Midbrain (tissue), 1 donor: Measurements from ENCODE around the gene MMEL1.
"Not testable (repeated sequence)": the region's sequence is repeated elsewhere in the genome, so short reads cannot be mapped to it uniquely, and the experiment has no call there.

ENCODE experiments used
- DNase-seq: peaks from one replicate; lab custom pipeline; 2025; lab: John Stamatoyannopoulos, UW

MMEL1 gene

DNA sequence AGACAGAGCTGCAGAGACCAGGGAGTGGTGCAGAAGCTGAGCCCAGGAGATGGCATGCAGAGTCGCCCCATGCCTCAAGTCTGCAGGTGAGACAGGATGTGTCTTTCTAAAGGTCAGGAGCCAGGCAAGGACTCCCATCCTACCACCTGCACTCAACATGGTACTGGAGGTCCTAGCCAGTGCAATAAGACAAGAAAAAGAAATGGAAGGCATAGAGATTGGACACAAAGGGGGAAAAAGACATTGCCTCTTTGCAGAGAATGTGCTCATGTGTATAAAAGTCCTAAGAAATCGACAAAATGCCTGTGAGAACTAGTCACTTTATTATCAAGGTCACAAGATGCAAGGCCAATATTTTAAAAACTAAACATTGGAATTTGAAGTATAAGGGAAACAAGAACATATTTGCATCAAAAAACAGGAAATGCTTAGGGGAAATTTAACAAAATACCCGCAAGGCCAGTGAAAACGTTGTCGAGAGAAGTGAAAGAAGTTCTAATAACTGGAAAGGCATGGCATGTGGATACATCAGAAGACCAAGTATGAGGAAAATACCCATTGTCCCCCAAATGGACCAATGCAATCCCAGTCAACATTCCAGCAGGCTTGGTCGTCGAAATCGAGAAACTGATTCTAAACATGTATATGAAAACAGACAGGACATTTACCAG lies 59.4 kb downstream of the MMEL1 start:
- no peak for DNase-seq

GRCh38 chr1:2571348-2571747 lies 61.5 kb downstream of the MMEL1 start:
- DNase-seq, result no peak

GRCh38 chr1:2570332-2570731 lies 62.5 kb downstream of the MMEL1 start:
- no peak for DNase-seq

DNA sequence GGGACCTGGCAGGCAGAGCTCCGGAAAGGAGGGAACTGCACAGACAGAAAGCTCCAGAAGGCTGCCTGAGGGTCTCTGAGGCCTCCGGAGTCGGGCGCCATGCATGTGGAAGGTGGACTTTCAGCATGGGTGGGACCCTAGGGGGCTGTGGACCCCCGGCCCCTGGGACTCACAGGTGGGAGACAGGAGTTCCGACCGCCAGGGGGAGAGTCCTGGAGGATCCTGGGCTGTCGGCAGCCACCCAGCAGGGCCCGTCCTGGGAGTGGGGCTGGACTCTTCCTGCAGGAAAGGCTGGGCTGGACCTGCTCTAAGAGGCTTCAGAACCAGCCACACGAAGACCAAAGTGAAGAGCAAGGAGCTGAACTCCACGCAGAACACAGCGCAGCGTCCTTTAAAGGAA lies 63.1 kb downstream of the MMEL1 start:
- not testable (repeated sequence) for DNase-seq

GRCh38 chr1:2569060-2569459 lies 63.8 kb downstream of the MMEL1 start:
- no peak for DNase-seq

DNA sequence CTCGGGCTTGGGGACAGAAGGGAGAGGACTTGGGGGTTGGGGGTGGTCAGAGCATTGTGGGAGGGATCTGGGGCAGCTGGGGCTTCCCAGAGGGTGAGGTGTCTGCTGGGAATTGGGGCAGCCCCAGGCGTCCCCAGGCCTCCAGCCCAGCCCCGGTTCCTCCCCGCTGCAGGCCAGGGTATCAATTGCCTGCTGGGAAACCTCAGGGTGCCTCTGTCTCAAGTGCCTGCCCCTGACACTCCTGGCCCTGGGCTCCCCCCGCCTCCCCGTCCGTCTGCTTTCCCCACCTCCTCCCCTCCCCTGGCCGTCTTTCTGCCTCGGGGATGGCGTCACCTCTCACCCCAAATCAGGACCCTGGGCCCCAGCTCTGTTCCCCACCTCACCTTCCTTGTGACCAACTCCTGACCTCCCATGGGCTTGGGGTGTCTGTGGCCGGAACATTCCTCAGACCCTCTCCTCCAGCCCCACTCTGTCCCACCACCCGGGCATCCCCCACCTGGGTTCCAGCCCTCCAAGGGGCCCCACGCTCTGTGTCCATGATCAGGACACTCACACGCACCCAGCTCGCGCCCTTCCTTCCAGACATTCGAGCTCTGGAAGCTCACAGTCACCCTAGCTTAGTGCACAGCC lies 64.5 kb downstream of the MMEL1 start:
- not testable (repeated sequence) for DNase-seq

GRCh38 chr1:2567083-2567679 lies 65.6 kb downstream of the MMEL1 start:
- DNase-seq, result no peak

- DNase-seq, result no peak
Observed at GRCh38 chr1:2566101-2567045, 66.4 kb downstream of the MMEL1 start.

GRCh38 chr1:2564815-2565374 lies 67.9 kb downstream of the MMEL1 start:
- no peak for DNase-seq

- no peak for DNase-seq
Observed at GRCh38 chr1:2564006-2564814, 68.6 kb downstream of the MMEL1 start.

GRCh38 chr1:2563205-2563604 lies 69.6 kb downstream of the MMEL1 start:
- no peak for DNase-seq

DNA sequence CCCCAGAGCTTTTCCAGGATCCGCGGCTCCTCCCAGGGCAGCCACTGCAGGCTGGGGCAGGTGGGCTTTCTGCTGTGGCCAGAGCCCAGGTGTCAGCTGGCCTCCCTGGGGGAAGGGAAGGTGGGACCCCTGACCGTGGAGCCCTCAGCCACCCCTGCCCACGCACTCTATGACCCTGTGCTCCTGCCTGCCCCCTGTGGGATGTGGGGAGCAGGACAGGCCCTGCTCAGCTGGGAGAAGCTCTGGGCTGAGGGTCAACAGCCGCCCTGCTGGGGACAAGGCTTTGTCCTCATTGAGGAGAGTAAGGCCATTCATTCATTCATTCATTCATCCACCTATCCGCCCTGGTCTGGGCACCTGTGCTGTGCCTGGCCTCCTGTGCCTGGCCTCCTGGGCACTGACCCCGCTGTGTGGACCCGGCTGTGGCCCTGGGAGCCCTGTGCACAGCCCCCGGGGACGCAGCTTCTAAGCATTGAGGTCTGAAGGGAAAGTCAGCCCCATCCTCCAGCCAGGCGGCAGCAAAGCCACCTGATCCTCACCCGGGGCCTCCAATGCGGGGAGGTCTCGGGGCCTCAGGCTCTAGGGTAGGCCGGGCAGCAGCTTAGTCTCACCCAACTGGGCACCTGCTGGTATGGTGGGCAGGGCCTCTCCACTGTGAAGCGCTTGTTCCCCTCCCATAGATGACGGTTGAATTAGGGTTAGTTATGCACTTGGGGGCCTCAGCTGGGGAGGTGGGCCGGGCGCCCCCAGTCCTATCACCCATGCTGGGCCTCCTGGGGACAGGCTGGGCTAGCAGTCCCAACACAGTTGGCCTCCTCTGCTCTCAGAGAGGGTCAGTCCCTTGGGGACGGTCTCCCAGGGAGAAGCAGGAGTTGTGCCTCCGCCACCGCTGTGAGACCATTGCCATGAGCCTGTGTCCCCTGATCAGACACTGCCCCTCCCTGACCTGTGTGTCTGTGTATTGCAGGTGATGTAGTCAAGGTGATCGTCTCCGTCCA lies 70.6 kb downstream of the MMEL1 start:
- DNase-seq, result no peak

DNA sequence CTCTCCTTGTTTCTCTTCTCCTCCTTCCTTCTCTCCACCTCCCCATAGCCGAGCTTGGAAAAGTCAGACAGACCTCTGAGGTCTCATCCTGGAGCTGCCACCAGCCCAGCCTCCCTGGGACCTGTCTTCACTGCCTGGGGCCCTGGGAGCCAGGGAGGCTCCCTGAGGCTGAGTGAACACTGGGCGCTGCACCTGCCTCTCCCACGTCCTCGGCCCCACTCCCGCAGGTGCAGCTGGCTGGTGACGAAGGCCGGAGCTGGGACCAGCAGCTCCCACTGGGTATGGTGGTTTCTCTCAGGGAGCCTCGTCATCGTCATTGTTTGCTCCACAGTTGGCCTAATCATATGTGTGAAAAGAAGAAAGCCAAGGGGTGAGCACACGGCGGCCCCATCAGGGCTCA lies 71.4 kb downstream of the MMEL1 start:
- DNase-seq, result no peak

DNA sequence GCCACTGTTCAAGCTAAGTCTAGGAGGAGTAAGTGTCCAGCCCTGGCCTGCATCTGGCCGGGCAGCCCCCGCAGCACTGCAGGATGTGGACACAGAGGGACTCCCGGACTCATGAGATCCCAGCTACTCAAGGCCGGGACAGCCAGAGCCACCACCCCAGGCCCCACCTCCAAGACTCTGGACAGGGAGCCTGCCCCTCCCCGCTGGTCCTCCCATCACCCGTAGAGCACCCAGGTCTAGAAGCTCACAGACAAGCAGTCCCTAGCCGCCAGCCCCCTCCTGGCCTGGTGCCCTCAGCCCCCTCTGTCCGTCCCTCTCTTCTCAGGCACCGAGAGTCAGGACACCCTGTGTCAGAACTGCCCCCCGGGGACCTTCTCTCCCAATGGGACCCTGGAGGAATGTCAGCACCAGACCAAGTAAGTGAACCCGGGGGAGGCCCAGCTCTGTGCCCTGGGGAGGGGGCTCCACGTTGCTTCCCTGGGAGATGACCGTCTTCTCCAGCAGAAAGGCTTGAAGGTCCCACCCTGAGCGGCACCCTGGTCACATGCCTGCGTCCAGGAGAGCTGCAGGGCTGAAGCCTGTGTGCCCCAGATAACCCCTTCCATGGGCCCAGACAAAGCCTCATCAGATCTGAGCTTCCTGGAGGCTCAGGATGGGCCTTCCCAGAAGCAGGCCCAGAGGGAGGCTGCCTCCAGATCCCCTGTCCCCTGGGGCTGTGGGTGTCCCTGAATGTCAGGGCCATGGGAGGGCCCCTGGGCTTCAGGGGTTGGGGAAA lies 72.3 kb downstream of the MMEL1 start:
- DNase-seq, result no peak

DNA sequence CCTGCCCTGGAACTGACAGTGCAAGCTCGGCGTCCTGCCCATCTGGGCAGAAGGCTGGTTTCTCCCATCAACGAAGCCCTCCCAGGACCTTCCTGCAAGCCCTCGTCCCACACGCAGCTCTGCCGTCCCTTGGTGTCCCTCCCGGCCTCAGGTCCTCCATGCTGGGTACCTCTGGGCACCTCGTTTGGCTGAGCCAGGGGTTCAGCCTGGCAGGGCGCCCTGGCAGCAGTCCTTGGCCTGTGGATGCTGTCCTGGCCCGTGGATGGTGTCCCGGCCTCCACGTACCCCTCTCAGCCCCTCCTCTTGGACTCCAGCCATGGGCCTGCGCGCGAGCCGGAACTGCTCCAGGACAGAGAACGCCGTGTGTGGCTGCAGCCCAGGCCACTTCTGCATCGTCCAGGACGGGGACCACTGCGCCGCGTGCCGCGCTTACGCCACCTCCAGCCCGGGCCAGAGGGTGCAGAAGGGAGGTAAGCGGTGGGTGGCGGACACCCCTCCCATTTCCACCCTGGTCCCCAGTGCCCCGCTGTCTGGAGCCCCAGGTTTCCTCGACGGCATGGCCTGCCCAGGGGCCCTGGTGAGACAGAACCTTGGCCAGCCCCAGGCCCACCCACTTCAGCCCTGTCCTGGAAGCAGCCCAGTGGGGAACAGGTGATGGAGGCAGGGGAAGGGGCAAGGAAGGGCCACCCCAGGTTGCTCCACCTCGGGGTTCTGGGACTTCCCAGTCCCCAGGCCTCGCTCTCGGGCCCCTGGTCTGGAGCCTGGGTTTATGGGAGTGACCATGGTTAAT lies 73.1 kb downstream of the MMEL1 start:
- no peak for DNase-seq

DNA sequence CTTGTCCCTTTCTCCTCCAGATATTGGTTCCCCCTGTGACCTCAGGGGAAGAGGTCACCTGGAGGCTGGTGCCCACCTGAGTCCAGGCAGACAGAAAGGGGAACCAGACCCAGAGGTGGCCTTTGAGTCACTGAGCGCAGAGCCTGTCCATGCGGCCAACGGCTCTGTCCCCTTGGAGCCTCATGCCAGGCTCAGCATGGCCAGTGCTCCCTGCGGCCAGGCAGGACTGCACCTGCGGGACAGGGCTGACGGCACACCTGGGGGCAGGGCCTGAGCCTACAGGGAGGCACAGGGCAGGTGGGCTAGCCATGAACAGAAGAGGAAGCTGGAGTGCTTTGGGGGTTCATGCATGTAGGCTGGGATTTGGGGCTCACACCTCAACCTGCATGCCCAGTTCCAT lies 74.0 kb downstream of the MMEL1 start:
- no peak for DNase-seq

- DNase-seq, result no peak
Observed at GRCh38 chr1:2558420-2558819, 74.4 kb downstream of the MMEL1 start.
